ENCODE measurements around the gene PPP2R2B.

The PPP2R2B gene

GRCh38 chr5:146533882-146534281 lies 344.7 kb downstream of the PPP2R2B start:
- in situ Hi-C loops (cut with HindIII; ENCODE audit: low pct_ligation_motif_present, low sequenced_read_pairs) = loop anchor here (25.0 kb wide), 1 partner anchor 653 kb away; no protein-coding TSS in a partner anchor
- Histone ChIP-seq H3K36me3 (replicated peaks) (no peaks in the 10 kb centered on the region), H3K4me3 (ENCODE audit: low read depth, low read length) (no peak overlapping the region), H3K27me3 (replicated peaks) (no peaks in the 10 kb centered on the region), H3K27ac (no peak overlapping the region)
- no peak for TF ChIP-seq CTCF (IDR thresholded peaks at IDR 0.05; ENCODE audit: low read depth, low read length, missing control alignments)
- no peak for DNase-seq

- in situ Hi-C loops (cut with HindIII; ENCODE audit: low pct_ligation_motif_present, low sequenced_read_pairs) = loop anchor here (25.0 kb wide), 1 partner anchor 654 kb away; no protein-coding TSS in a partner anchor
- Histone ChIP-seq H3K27me3 (replicated peaks) (no peaks in the 10 kb centered on the region), H3K36me3 (replicated peaks) (no peaks in the 10 kb centered on the region), H3K27ac (no peak overlapping the region), H3K4me3 (ENCODE audit: low read depth, low read length) (no peak overlapping the region)
- peak; percentile 93 for TF ChIP-seq CTCF (IDR thresholded peaks at IDR 0.05; ENCODE audit: low read depth, low read length, missing control alignments)
- peak; percentile 56 for DNase-seq
Measured at GRCh38 chr5:146533260-146533857, 345.2 kb downstream of the PPP2R2B start.
